Sigmoid colon (tissue), 7 donors: ENCODE results near the gene BMP5. TPM values are rescaled to one million over a fixed set of nuclear protein-coding genes. Genes with fewer than 3 reads are reported as not detected.

Experiments used
- DNase-seq: peaks from one replicate; pipeline ENCODE4 v3.0.0-alpha.2; 2019
- H3K27ac ChIP-seq, 4 donors: fragments of 200-600 bp; sonication (generic); one replicate each; pipeline ENCODE4 v1.5.1; 2016 to 2019; ENCODE audit warnings: mild to moderate bottlenecking in 1 of 4
- H3K27me3 ChIP-seq, 3 donors: fragments of 200-600 bp; sonication (generic); one replicate each; pipeline ENCODE4 v1.5.1; 2019; ENCODE audit warnings: mild to moderate bottlenecking in 1 of 3
- H3K36me3 ChIP-seq, 4 donors: fragments of 200-600 bp; sonication (generic); one replicate each; pipeline ENCODE4 v1.5.1; 2016 to 2019
- H3K4me1 ChIP-seq, 4 donors: fragments of 200-600 bp; sonication (generic); one replicate each; pipeline ENCODE4 v1.5.1; 2017 to 2019
- H3K4me3 ChIP-seq, 4 donors: fragments of 200-600 bp; sonication (generic); one replicate each; pipeline ENCODE4 v1.5.1; 2017 to 2019; ENCODE audit warnings: mild to moderate bottlenecking in 2 of 4, moderate library complexity in 1 of 4
- H3K9me3 ChIP-seq, 4 donors: fragments of 200-600 bp in 3 of 4; sonication (generic) in 3 of 4; one replicate each; pipeline versions ENCODE4 v1.5.1 to v1.6.1; 2013 to 2019
- CTCF ChIP-seq, 4 experiments: fragments of 450-650 bp in 3 of 4; fragments of 200-600 bp in 1 of 4; IDR thresholded peaks; one replicate each; pipeline ENCODE4 v1.5.1; 2016 to 2019; ENCODE audit warnings: antibody characterized with exemption in 4 of 4, mild to moderate bottlenecking in 3 of 4, moderate library complexity in 2 of 4
- EP300 ChIP-seq, 4 donors: sonication (generic); formaldehyde crosslinking; IDR thresholded peaks; one replicate each; pipeline ENCODE4 v1.6.1; 2017; ENCODE audit warnings: antibody characterized with exemption in 4 of 4
- POLR2A ChIP-seq, 2 donors: fragments of 450-650 bp; IDR thresholded peaks; one replicate each; pipeline ENCODE4 v1.6.1; 2016; ENCODE audit warnings: antibody characterized with exemption in 2 of 2, mild to moderate bottlenecking in 2 of 2, moderate library complexity in 2 of 2
- POLR2AphosphoS5 ChIP-seq, 4 donors: sonication (generic); formaldehyde crosslinking; IDR thresholded peaks; one replicate each; pipeline ENCODE4 v1.6.1; 2017; ENCODE audit warnings: antibody characterized with exemption in 4 of 4
- WGBS, 2 donors: extraction: QIAGEN DNeasy Blood & Tissue Kit; methylation state at CpG; one replicate each; pipeline ENCODE4 v1.1.7; 2013; 5-methylcytosine and 5-hydroxymethylcytosine counted together
- intact Hi-C: fragments of 100-400 bp; cut with DNase I; formaldehyde crosslinking; loops from one replicate; pipeline ENCODE4 v1.15.1; 2023
- polyA plus RNA-seq, 3 donors: library from polyadenylated mRNA; stranded (reverse); fragments of 200-250 nt; gene quantifications; one replicate each; pipeline ENCODE4 v1.2.3, GENCODE V29; 2013
- total RNA-seq, 4 donors: library from RNA; depleted of rRNA; stranded (reverse); fragments of >200 nt; gene quantifications; one replicate each; pipeline ENCODE4 v1.1.0, GENCODE V29; 2016
- donor health status: healthy with polysubstance abuse.
- donor health status: Bipolar disorder and iron deficiency.
- donor health status: healthy.

Gene BMP5
- total and polyA plus RNA-seq, 7 donors = under 0.01 to 2.4 (median 0.76) TPM; not detected in 2

- H3K27ac ChIP-seq = no peak overlapping the region
- no peak overlapping the region for H3K4me3 ChIP-seq
- no peak for DNase-seq
- no peaks in the 10 kb centered on the region for H3K36me3 ChIP-seq
- no peaks in the 10 kb centered on the region for H3K27me3 ChIP-seq
- peaks cover 0 to 12% (median 10%) of the 10 kb centered on the region in 4 donors for H3K4me1 ChIP-seq
- TF ChIP-seq POLR2AphosphoS5 (IDR thresholded peaks at IDR 0.05) (no peak), POLR2A (IDR thresholded peaks at IDR 0.05) (no peak), CTCF (IDR thresholded peaks at IDR 0.05) (no peak), EP300 (IDR thresholded peaks at IDR 0.05) (no peak)
- intact Hi-C loops = no loop called here
- WGBS, 2 donors = 71 to 77% methylated on average over 2 of the region's 2 CpGs
- no peaks in the 10 kb centered on the region for H3K9me3 ChIP-seq
Measured at GRCh38 chr6:55822005-55822404, 53.4 kb downstream of the BMP5 start.

- peaks cover 0 to 8% (median 7%) of the 10 kb centered on the region in 4 donors for H3K4me1 ChIP-seq
- WGBS, 2 donors = 41 to 77% methylated on average over 1 of the region's 1 CpG
- no peaks in the 10 kb centered on the region for H3K36me3 ChIP-seq
- no peak overlapping the region for H3K4me3 ChIP-seq
- H3K27ac ChIP-seq = no peak overlapping the region
- no peaks in the 10 kb centered on the region for H3K27me3 ChIP-seq
- DNase-seq = no peak
- H3K9me3 ChIP-seq = no peaks in the 10 kb centered on the region
- TF ChIP-seq CTCF (IDR thresholded peaks at IDR 0.05) = no peak
- no peak for TF ChIP-seq POLR2A (IDR thresholded peaks at IDR 0.05)
- no peak for TF ChIP-seq POLR2AphosphoS5 (IDR thresholded peaks at IDR 0.05)
- intact Hi-C loops = no loop called here
Measured at GRCh38 chr6:55820696-55821095, 54.7 kb downstream of the BMP5 start.

DNA sequence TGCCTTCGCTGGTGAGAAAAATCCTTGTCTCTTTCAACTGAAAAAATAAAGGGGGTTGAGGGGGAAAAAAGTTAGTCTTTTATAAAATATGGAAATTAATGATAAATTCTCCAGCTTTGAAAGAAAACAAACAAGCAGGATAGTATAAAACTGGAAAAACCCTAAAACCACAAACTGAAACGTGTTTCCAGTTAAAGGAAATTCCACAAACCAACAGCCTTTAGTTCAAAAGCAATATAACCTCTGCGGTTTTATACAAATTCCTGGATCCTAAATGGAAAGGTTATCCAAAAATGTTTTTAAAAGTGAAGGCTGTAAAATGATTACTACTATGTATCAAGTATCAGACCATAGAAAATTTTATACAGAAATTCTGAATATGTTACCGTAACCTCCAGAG is 55.6 kb downstream of the BMP5 start:
- Histone ChIP-seq H3K4me1 (no peaks in the 10 kb centered on the region), H3K36me3 (no peaks in the 10 kb centered on the region), H3K27me3 (no peaks in the 10 kb centered on the region), H3K27ac (no peak overlapping the region), H3K9me3 (no peaks in the 10 kb centered on the region), H3K4me3 (no peak overlapping the region)
- TF ChIP-seq EP300 (IDR thresholded peaks at IDR 0.05) = no peak
- TF ChIP-seq CTCF (IDR thresholded peaks at IDR 0.05) = no peak
- no peak for TF ChIP-seq POLR2AphosphoS5 (IDR thresholded peaks at IDR 0.05)
- TF ChIP-seq POLR2A (IDR thresholded peaks at IDR 0.05) = no peak
- WGBS, 2 donors = 76 to 77% methylated on average over 4 of the region's 4 CpGs
- DNase-seq = no peak
- intact Hi-C loops = no loop called here

DNA sequence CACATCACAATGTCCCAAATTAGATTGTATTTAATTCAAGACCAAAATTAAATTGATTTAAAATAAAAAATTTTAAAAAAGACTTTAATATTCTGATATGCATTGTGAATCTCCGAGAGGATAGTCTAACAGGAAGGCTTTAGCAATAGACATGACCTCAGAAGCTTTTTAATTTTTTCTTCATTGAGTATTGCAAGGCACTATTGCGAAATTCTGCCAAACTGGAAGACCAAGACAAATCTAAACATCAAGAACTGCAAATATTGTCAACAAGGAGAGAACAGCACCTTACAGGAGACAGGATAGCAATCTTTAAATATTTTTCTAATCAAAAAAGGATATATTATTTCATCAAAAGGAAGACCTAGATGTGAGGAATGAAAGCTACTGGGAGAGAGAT is 56.9 kb downstream of the BMP5 start:
- Histone ChIP-seq H3K36me3 (no peaks in the 10 kb centered on the region), H3K4me1 (no peaks in the 10 kb centered on the region), H3K9me3 (no peaks in the 10 kb centered on the region), H3K27me3 (no peaks in the 10 kb centered on the region), H3K27ac (no peak overlapping the region), H3K4me3 (no peak overlapping the region)
- 72% methylated on average over 2 of the region's 2 CpGs for whole genome bisulfite sequencing, 2 donors
- no peak for DNase-seq
- TF ChIP-seq EP300 (IDR thresholded peaks at IDR 0.05) = no peak
- intact Hi-C loops = no loop called here

DNA sequence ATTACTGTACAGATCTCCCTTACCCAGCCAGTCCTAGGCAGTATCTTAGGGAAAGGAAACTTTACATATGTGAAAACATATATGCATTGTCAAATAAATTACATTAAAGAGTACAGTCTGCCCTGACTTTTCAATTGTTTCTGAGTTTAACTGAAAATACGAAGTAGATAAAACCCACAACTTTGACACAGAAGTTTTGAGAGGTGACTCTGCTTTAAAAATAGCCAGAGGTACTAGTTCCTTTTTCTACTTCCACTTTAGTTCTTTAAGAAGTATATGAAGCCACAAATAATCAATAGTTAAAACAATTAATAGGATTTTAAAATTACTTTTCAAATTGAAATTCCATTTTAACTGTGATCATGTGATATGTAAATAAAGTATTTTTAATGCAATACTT is 62.9 kb downstream of the BMP5 start:
- H3K4me3 ChIP-seq = no peak overlapping the region
- 45 to 77% methylated on average over 1 of the region's 1 CpG for WGBS, 2 donors

More for the DNA sequence above, 62.9 kb downstream of the BMP5 start:
- H3K4me1 ChIP-seq = no peaks in the 10 kb centered on the region
- TF ChIP-seq EP300 (IDR thresholded peaks at IDR 0.05) (no peak), POLR2A (IDR thresholded peaks at IDR 0.05) (no peak), CTCF (IDR thresholded peaks at IDR 0.05) (no peak), POLR2AphosphoS5 (IDR thresholded peaks at IDR 0.05) (no peak)
- H3K27ac ChIP-seq = no peak overlapping the region
- DNase-seq = no peak
- intact Hi-C loops = no loop called here
- no peaks in the 10 kb centered on the region for H3K27me3 ChIP-seq
- no peaks in the 10 kb centered on the region for H3K36me3 ChIP-seq
- no peaks in the 10 kb centered on the region for H3K9me3 ChIP-seq
